HG03108 (cell line): Measurements from ENCODE around the gene EYA4.
A peak's percentile ranks its signal among the peaks of the same experiment; 100 is the strongest.
"Not testable (repeated sequence)": the region's sequence is repeated elsewhere in the genome, so short reads cannot be mapped to it uniquely, and the experiment has no call there.

ENCODE experiments used
- ATAC-seq: cut with Tn5 transposase; IDR thresholded peaks from one replicate; pipeline ENCODE4 v1.9.1; 2021; ENCODE audit warnings: moderate library complexity; ENCODE audit not compliant: unreplicated experiment

The EYA4 gene

DNA sequence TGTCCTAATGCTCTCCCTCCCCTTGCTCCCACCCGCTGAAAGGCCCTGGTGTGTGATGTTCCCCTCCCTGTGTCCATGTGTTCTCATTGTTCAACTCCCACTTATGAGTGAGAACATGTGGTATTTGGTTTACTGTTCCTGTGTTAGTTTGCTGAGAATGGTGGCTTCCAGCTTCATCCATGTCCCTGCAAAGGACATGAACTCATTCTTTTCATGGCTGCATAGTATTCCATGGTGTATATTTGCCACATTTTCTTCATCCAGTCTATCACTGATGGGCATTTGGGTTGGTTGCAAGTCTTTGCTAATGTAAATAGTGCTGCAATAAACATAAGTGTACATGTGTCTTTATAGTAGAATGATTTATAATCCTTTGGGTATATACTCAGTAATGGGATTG is 313.0 kb downstream of the EYA4 start:
- ATAC-seq = not testable (repeated sequence)

DNA sequence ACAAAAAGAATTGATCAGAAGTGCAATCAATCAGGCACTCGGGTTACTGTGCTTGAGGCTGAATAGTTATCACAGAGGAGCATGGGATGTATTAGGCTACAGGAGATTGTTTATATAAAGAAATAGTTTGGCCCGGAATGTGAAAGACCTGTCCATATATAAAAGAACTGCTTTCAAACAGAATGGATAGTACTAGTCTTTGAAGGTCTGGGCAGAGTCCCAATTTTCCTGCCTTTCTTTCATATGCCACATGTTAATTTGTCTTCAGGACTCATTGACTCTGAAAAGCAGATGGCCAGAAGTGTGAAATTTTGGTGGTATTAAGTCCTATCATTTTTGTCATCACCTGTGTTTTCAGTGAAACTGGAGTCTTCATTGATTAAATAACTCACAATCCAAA is 314.5 kb downstream of the EYA4 start:
- no peak for ATAC-seq

DNA sequence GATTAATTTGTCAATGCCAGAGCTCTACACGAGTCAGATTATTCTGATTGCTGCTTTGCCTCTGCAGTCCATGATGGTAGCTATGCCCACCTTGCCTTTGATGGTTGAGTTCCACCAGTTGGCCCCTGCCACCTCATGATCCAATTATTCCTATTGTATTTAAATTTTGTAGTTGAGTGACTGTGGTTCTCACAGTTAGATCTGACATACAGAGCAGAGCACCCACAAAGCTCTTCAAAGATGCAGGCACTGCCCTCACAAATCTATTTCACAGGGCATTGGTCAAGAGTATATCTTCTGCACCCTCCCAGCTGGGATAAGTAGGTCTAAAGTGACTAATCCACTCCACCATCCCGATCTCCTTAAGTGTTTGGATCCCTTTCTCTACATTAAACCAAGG is 318.8 kb downstream of the EYA4 start:
- ATAC-seq = no peak

DNA sequence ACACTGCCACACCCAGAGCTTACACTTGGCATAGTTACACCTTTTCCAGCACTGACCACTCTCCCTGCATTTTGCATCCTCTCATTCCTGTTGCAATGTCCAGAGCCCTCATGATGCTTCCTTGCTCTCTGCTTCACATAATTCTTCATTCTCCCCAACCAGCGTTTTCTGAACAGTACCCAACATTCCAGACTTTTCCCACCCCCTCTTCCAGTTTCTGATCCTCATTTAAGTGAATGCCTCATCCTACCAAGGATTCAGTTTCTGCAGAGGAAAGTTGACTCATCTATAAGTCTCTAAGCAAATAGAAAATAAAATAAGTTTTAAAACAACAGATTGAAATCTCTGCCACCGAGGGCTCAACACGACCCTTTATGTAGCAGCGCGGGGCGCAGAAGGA is 326.5 kb downstream of the EYA4 start:
- ATAC-seq = no peak

DNA sequence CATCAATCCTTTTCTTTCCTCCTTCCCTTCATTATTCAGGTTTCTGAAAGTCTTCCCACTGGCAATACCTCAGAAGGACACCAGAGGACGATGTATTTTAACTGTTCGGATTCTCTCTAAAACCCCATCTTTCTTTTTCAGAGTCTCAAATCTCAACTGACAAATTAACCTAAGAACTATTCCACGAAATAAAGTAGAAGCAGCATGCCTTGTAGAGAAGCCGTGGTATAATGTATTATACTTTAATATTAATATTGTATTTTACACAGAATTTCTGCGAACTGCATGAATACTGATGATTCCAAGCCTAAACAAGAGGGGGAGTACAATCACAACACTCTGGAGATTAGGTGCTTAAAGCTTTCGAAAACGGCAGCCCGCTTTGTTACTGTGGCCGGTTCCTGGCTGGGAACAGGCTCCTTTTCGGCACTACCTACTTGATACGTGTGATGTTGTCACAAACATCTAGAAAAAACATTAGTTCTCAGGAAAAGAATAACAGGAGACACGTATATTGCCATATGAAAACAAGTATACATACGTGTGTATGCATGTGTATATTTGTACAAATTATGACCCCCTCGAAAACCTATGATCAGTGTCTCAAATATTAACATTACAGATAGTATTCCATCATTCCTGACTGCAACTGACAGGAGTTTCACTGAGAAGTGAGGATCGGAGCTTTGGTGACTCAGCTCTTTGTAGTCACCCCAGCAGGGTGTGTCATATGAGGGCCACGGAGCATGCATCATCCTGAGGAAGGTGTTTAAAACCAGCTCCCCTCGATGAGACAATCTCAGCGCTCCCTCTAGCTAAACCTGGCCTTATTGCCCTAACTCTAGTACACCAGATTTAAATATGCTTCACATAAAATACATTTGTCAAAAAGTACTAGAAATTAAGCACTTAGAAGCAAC is 328.1 kb downstream of the EYA4 start:
- peak; percentile 67 for ATAC-seq

DNA sequence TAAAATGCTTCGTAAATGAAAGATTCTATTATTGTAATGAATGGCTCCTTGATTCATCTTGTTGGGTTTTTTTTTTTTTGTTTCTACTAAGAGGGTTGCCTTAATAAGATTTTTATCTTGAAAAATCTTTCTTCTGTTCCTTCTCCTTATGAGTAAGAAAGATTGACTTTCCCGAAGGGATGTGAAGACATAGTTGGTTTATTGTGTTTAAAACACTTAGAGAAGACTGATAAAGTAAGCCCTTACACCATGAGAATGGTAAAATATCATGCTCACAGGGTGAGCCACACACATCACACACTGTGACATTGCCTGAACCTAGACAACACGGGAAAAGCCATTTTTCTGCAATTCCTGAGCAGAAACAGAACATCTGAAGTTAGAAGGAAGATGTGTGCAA is 330.5 kb downstream of the EYA4 start:
- ATAC-seq = no peak

DNA sequence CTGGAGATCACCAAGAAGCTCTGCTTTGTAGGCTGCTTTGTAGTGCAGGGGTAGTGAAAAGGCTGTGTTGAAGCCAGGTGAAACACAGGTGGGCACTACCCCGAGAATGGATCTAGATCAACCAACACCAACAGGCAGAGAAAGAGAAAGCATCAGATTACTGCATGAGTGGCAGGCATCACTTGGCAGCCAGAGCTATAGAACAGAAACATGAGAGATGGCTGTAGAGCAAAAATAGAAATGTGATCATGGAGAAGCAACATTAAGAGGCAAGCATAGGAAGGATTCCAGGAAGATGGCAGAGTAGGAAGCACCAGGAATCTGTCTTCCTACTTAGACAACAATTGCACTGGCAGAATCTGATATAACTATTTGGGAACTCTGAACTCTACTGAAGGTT is 336.7 kb downstream of the EYA4 start:
- no peak for ATAC-seq
